HG03439 (cell line): ENCODE results near the gene SAV1.
A peak's percentile ranks its signal among the peaks of the same experiment; 100 is the strongest.
"Not testable (repeated sequence)": the region's sequence is repeated elsewhere in the genome, so short reads cannot be mapped to it uniquely, and the experiment has no call there.

Experiments
- ATAC-seq: cut with Tn5 transposase; IDR thresholded peaks from one replicate; pipeline ENCODE4 v1.9.1; 2021; ENCODE audit warnings: mild to moderate bottlenecking, moderate library complexity; ENCODE audit not compliant: unreplicated experiment

SAV1 gene

DNA sequence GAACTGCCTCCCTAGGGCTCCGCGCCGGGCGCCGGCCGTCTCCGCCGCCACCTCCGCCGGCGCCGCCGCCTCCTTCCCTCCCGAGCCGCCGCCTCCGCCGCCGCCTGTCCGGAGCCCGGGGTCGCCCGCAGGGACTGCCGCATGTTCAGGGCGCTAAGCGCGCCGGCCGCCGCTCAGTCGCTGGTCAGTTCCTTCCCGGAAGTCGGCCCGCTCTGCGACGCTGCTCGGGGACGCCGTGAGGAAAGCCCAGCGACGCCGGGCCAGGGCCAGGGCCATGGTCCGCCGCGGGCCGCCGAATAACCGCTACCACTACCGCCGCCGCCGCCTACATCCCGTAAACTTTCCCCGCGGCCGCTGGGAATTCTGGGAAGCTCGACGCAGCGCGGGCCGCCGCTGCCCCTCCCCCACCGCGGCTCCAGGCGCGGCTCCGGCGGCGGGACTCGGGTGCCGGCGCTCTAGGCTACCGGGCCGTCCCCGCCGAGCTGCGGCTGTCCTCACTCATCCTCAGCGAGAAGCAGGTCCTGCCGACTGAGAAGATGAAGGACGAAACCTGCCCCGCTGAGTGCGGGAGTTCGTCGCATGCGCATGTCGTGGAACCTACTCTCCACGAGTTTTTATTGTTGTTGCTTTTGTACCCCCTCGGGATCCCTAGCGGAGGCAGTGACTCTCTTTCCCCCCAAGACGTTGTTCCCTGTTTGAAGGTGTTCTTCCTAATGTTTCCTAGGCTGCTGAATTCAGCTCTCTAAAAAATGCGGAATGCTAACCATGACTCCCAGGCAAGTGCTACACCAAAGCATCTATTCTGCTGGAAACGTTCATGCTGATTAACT is at the start of gene SAV1:
TSS of gene SAV1 (minus strand) at position 311 of the 830 bp plus-strand sequence. CDS start 339 bp downstream, outside the sequence.
- ATAC-seq: peak; percentile 73

GRCh38 chr14:50717811-50718210 is 49.7 kb upstream of the SAV1 start:
- ATAC-seq: no peak

- ATAC-seq: peak; percentile 62
These were observed 46.5 kb upstream of the SAV1 start for GRCh38 chr14:50714450-50715073.

- ATAC-seq: no peak
These were observed 42.9 kb upstream of the SAV1 start for GRCh38 chr14:50711043-50711442.

DNA sequence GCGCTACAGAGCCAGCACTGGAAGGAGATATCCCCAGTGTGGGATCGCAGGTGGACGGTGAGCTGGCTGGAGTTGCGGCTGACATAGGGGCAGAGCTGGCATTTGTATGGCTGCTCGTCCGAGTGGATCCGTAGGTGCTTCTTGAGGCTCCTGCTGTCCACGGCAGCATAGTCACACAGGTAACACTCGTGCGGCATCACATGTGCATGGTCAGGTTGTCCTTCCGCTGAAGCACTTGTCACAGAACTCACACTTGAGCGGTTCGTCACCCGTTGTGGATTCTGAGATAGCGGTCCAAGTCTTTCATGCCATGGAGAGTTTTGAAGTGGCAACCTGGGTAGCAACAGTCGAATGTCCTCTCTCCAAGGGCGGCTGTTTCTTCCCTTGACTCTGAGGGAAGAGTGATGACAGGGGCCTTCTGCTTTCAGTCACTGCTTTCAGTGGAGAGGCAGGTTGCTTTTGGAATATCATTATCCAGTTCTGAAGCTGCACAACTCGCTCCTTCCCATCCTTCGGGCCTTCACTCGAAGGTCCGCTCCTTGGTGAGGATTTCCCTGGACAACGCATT is 37.0 kb upstream of the SAV1 start:
- ATAC-seq: no peak

DNA sequence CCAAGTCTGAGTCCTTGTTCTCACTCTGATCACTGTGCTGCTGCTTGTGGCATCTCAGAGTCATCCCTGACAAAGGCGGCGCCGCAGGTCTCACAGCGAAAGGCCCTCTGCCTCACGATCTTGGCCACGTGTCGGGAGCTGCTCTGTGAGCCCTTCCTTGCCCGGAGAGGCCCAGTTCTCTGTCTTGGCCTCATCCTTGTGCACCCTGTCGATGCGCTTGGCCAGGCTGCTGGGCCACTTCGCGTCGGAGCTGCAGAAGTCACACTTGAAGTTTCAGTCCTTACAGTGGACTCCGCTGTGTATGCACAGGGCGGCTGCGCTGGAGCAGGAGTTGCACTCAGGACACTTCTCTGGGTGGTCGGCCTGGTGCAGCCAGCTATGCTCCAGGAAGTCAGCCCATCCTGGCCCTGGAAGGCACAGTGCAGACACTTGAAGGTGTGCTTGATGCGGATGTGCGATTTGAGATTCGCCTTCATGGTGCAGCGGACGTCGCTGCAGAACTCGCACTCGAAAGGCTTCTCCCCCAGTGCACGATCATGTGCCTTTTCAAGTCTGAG is 36.4 kb upstream of the SAV1 start:
- ATAC-seq: no peak

GRCh38 chr14:50697659-50698290 is 29.7 kb upstream of the SAV1 start:
- ATAC-seq: no peak

GRCh38 chr14:50694260-50694659 is 26.2 kb upstream of the SAV1 start:
- not testable (repeated sequence) for ATAC-seq

DNA sequence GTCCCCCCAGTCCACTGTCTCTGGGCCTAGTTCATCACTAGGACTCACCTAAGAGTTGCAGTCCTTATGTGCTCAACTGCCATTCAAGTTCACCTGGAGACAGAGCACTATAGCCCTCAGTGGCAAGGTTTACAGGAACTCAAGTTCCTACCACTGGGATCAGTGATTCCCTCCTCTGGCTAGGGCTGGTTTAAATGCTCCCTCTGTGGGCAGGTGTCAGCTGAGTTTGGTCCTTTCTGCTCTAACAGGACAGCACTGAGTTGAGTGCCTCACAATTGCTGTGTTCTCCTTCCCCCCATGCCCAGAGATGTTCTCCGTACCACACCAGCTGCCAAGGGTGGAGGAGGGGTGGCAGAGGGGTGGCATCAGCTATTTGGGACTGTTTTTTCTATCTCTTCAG is 20.8 kb upstream of the SAV1 start:
- no peak for ATAC-seq

DNA sequence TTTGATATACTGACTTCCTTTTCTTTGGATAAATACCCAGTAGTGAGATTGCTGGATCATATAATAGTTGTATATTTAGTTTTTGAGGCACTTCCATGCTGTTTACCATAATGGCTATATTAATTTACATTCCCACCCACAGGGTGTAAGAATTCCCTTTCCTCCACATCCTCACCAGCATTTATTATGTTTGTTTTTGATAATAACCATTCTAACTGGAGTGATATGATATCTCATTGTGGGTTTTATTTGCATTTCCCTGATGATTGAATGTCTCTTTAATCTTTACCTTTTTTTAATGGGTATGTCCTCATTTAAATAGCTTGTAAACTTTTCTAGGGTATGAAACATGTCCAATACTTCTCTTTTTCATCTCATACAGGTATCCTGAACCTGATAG is 11.6 kb upstream of the SAV1 start:
- ATAC-seq: no peak

- no peak for ATAC-seq
These were observed 10.1 kb upstream of the SAV1 start for GRCh38 chr14:50678163-50678562.

DNA sequence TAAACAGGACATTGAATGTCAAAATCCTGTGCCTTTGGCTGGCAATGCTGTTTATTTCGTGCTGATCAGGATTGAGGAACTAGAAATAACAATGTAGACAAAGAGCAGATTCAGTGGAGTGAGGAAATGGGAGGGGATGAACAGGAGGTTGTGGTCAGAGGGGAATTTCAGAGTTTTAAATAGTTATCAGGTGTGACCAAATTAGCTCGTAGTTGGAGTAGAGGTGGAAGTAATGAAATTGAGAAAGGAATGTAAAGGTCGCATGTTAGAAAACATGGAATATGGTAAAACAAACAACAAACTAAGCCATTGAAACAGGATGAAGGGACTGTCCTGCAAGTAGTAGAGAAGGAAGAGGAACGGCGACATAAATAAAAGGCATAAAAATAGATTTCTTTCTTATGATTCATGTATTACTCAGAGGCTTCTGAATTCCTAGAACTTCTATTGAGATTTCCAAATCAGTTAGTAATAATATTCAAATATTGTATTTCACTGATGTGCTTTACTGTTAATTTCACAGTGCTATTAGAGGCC is 9.5 kb upstream of the SAV1 start:
- no peak for ATAC-seq

DNA sequence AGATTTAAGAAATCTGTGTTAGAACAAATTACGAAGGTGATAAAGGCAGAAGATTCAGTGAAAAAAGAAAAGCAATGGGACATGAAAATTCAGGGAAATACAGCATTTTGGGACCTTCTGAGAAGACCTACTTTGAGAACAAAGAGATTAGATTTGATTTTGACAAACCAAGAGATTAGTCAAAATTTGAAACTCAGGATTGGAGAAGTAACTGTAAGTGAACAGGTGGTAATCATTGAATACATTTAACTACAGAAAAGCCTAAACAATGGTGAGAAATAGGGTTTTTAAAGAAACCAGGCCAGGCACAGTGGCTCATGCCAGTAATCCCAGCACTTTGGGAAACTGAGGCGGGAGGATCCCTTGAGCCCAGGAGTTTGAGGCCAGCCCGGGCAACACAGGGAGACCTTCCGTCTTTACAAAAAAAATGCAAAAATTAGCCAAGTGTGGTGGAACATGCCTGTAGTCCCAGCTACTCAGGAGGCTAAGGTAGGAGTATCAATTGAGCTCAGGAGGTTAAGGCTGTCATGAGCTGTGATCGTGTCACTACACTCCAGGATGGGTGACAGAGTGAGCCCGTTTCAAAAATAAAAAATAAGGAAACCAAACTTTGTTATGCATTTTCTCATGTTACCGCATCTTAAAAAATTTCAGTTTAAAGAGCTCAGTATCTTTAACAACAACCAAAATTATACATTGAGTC is 8.9 kb upstream of the SAV1 start:
- ATAC-seq: no peak

GRCh38 chr14:50675597-50675996 is 7.5 kb upstream of the SAV1 start:
- ATAC-seq: no peak

DNA sequence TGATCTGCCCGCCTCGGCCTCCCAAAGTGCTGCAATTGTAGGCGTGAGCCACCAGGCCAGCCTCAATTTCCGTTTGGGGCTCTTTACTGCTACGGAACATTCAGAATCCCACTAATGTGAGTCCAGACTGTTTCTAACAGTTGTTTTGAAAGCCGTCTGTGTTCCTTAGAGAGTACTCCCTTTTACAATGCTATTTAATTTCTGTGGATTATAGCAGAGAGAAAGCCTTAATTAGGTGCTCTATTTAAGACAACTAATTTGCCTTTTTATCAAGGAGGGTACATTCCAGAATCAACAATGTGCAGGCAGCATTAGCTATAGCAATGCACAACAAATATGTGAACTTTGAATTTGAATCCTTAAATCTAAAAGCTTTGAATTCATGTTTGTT is 2.8 kb upstream of the SAV1 start:
- ATAC-seq: no peak

DNA sequence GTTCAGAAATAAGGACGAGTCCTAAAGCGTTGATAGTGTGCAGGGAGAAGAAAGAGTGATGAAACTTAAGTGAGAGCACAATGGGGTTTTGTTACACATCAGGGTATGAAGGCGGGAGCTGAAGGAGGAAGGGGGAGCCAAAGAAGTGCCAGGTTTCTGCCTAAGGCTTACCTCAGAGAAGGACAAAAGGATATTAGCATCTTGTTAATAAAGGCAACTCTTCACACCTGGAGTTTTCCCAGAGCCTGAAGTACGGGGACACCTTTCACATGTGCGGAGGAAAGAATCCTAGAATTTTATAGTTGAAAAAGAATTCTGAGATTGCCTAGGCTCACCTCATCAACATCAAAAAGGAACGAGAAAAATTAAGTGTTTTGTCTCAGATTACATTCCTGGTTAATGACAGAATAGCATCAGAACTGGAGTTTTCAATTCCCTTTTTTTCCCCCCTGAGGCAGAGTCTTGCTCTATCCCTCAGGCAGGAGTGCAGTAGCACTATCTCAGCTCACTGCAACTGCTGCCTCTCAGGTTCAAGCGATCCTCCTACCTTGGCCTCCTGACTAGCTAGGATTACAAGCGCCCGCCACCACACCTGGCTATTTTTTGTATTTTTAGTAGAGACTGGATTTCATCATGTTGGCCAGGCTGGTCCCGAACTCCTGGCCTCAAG is 2.2 kb upstream of the SAV1 start:
- no peak for ATAC-seq

GRCh38 chr14:50669441-50669986 is 1.4 kb upstream of the SAV1 start:
- ATAC-seq: no peak

GRCh38 chr14:50668826-50669143 is 679 bp upstream of the SAV1 start:
- no peak for ATAC-seq

- no peak for ATAC-seq
These were observed 466 bp downstream of the SAV1 start for GRCh38 chr14:50667684-50667995.
